ENCODE results near the gene MAEA. TPM values are rescaled to one million over a fixed set of nuclear protein-coding genes. Genes with fewer than 3 reads are reported as not detected.
A peak's percentile ranks its signal among the peaks of the same experiment; 100 is the strongest.

Gene MAEA
- polyA plus RNA-seq, 3 donors = 34.3 to 83.5 (median 37.7) TPM

DNA sequence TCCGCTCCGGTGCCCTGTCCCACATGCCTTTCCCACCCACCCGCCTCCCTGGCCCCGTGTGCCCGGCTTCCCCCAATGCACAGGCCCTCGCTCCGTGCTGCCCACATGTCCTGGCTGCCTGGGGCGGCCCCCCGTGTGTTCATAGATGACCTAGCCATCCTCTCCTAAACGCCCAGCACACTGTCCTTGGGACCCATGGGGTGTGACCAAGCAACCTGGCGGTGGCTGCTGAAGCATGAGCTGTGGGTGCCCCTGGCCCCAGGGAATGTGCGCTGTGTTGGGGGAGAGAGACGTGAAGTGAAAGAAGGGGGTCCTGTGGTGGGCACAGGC is 28.3 kb downstream of the MAEA start:
- no peak overlapping the region for H2AFZ ChIP-seq (ENCODE audit: insufficient read depth, low read depth, low read length, poor library complexity, severe bottlenecking)
- intact Hi-C loops (cut with micrococcal nuclease) = no loop called here
- H3K4me1 ChIP-seq (ENCODE audit: control insufficient read depth in 1 of 2, insufficient read depth in 2 of 2, low read length in 2 of 2) = no peaks in the 10 kb centered on the region
- no peak overlapping the region for H3K9ac ChIP-seq (ENCODE audit: insufficient read depth, low read length, poor library complexity, severe bottlenecking)
- H3K4me2 ChIP-seq (replicated peaks; ENCODE audit: extremely low read depth, low read length, poor library complexity, severe bottlenecking) = no peak overlapping the region
- peak overlapping the region in 3 of 7 donors; percentile 66 to 70 (median 67) for H3K27ac Mint-ChIP-seq
- 95% methylated on average over 9 of the region's 13 CpGs for WGBS (ENCODE audit: insufficient coverage)
- H4K20me1 ChIP-seq (ENCODE audit: insufficient read depth, low read length) = peaks cover 68% of the 10 kb centered on the region
- no peak overlapping the region for H3K4me3 Mint-ChIP-seq
- peaks cover 0 to 7% (median 0%) of the 10 kb centered on the region in 7 donors for H3K9me3 Mint-ChIP-seq
- peaks cover 3% of the 10 kb centered on the region for H3K79me2 ChIP-seq (ENCODE audit: insufficient read depth, low read length)
- H3K27me3 Mint-ChIP-seq (ENCODE audit: low read depth in 3 of 3) = no peaks in the 10 kb centered on the region
- no peaks in the 10 kb centered on the region for H3K9me3 ChIP-seq (replicated peaks in 1 of 2; ENCODE audit: control insufficient read depth in 1 of 2, insufficient read depth in 1 of 2, low read length in 2 of 2)
- peaks cover 71 to 76% of the 10 kb centered on the region in 2 donors for H3K36me3 Mint-ChIP-seq
- no peak for DNase-seq
- H3K4me1 Mint-ChIP-seq = no peaks in the 10 kb centered on the region
- H3K4me3 ChIP-seq (replicated peaks in 1 of 3; ENCODE audit: low read depth in 2 of 3, low read length in 3 of 3) = no peak overlapping the region
- no peak overlapping the region for H3K27ac ChIP-seq (ENCODE audit: low read depth in 1 of 2, low read length in 2 of 2)
- TF ChIP-seq, protein P1, sequence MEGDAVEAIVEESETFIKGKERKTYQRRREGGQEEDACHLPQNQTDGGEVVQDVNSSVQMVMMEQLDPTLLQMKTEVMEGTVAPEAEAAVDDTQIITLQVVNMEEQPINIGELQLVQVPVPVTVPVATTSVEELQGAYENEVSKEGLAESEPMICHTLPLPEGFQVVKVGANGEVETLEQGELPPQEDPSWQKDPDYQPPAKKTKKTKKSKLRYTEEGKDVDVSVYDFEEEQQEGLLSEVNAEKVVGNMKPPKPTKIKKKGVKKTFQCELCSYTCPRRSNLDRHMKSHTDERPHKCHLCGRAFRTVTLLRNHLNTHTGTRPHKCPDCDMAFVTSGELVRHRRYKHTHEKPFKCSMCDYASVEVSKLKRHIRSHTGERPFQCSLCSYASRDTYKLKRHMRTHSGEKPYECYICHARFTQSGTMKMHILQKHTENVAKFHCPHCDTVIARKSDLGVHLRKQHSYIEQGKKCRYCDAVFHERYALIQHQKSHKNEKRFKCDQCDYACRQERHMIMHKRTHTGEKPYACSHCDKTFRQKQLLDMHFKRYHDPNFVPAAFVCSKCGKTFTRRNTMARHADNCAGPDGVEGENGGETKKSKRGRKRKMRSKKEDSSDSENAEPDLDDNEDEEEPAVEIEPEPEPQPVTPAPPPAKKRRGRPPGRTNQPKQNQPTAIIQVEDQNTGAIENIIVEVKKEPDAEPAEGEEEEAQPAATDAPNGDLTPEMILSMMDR (IDR thresholded peaks at IDR 0.05) = no peak
- H3K36me3 ChIP-seq (replicated peaks in 1 of 2; ENCODE audit: control insufficient read depth in 1 of 2, insufficient read depth in 2 of 2, low read length in 2 of 2) = peaks cover 56 to 79% of the 10 kb centered on the region in 2 donors
- H3K27me3 ChIP-seq (ENCODE audit: control insufficient read depth in 2 of 2, insufficient read depth in 2 of 2, low read length in 2 of 2) = no peaks in the 10 kb centered on the region

DNA sequence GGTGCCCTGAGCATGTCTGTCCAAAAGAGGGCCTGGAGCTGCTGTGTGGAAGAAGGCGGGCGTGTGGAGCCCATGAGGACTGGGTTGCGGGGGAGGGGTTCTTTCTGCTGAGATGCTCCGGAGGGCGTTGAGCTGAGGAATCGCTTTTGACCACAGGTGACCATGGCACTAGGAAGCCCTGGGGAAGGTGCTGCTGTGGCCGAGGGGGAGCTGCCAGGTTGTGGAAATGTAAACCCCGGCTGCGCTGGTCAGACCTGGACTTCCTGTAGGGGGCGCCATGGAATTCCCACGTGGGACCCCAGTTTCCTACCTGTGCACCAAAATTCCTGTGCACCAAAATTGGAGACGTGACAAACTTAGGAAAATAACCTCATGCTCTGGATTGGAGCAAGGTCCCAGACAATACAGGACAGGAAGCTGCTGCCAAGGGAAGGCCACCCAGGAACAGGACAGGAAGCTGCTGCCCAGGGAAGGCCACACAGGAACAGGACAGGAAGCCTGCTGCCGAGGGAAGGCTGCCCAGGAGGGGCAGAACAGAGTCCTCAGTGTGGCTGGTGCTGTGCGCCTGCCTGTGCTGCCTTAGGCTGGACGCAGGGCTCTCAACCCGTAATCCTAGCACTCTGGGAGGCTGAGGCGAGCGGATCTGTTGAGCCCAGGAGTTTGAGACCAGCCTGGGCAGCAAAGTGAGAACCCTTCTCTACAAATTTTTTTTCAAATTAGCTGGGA is 29.0 kb downstream of the MAEA start:
- H3K9me3 ChIP-seq (replicated peaks in 1 of 2; ENCODE audit: control insufficient read depth in 1 of 2, insufficient read depth in 1 of 2, low read length in 2 of 2) = no peaks in the 10 kb centered on the region
- peaks cover 57 to 79% of the 10 kb centered on the region in 2 donors for H3K36me3 ChIP-seq (replicated peaks in 1 of 2; ENCODE audit: control insufficient read depth in 1 of 2, insufficient read depth in 2 of 2, low read length in 2 of 2)
- WGBS (ENCODE audit: insufficient coverage) = 92% methylated on average over 16 of the region's 18 CpGs
- H4K20me1 ChIP-seq (ENCODE audit: insufficient read depth, low read length) = peaks cover 68% of the 10 kb centered on the region
- peaks cover 0 to 7% (median 0%) of the 10 kb centered on the region in 7 donors for H3K9me3 Mint-ChIP-seq
- H3K9ac ChIP-seq (ENCODE audit: insufficient read depth, low read length, poor library complexity, severe bottlenecking) = no peak overlapping the region
- no peak overlapping the region for H3K27ac ChIP-seq (ENCODE audit: low read depth in 1 of 2, low read length in 2 of 2)
- H3K36me3 Mint-ChIP-seq = peaks cover 65 to 70% of the 10 kb centered on the region in 2 donors
- H2AFZ ChIP-seq (ENCODE audit: insufficient read depth, low read depth, low read length, poor library complexity, severe bottlenecking) = no peak overlapping the region
- intact Hi-C loops (cut with micrococcal nuclease) = no loop called here
- no peak overlapping the region for H3K4me3 ChIP-seq (replicated peaks in 1 of 3; ENCODE audit: low read depth in 2 of 3, low read length in 3 of 3)
- TF ChIP-seq, protein P1 (IDR thresholded peaks at IDR 0.05) = peak; percentile 40
- H3K27ac Mint-ChIP-seq = peak overlapping the region in 5 of 7 donors; percentile 62 to 70 (median 67)
- no peaks in the 10 kb centered on the region for H3K27me3 ChIP-seq (ENCODE audit: control insufficient read depth in 2 of 2, insufficient read depth in 2 of 2, low read length in 2 of 2)
- no peaks in the 10 kb centered on the region for H3K4me1 ChIP-seq (ENCODE audit: control insufficient read depth in 1 of 2, insufficient read depth in 2 of 2, low read length in 2 of 2)
- no peak overlapping the region for H3K4me2 ChIP-seq (replicated peaks; ENCODE audit: extremely low read depth, low read length, poor library complexity, severe bottlenecking)
- no peaks in the 10 kb centered on the region for H3K79me2 ChIP-seq (ENCODE audit: insufficient read depth, low read length)
- no peaks in the 10 kb centered on the region for H3K27me3 Mint-ChIP-seq (ENCODE audit: low read depth in 3 of 3)
- no peak overlapping the region for H3K4me3 Mint-ChIP-seq
- no peaks in the 10 kb centered on the region for H3K4me1 Mint-ChIP-seq
- DNase-seq = no peak
